GM19455 (cell line): ENCODE results near the gene SVEP1.
A peak's percentile ranks its signal among the peaks of the same experiment; 100 is the strongest.
"Not testable (repeated sequence)": the region's sequence is repeated elsewhere in the genome, so short reads cannot be mapped to it uniquely, and the experiment has no call there.

Source experiments
- ATAC-seq: cut with Tn5 transposase; IDR thresholded peaks from one replicate; pipeline ENCODE4 v1.9.1; 2021; ENCODE audit not compliant: unreplicated experiment

SVEP1 gene

GRCh38 chr9:110579034-110579861, at the start of gene SVEP1:
TSS of gene SVEP1 (minus strand) at chr9:110579741. CDS start at chr9:110579543, 198 bp downstream.
- no peak for ATAC-seq

DNA sequence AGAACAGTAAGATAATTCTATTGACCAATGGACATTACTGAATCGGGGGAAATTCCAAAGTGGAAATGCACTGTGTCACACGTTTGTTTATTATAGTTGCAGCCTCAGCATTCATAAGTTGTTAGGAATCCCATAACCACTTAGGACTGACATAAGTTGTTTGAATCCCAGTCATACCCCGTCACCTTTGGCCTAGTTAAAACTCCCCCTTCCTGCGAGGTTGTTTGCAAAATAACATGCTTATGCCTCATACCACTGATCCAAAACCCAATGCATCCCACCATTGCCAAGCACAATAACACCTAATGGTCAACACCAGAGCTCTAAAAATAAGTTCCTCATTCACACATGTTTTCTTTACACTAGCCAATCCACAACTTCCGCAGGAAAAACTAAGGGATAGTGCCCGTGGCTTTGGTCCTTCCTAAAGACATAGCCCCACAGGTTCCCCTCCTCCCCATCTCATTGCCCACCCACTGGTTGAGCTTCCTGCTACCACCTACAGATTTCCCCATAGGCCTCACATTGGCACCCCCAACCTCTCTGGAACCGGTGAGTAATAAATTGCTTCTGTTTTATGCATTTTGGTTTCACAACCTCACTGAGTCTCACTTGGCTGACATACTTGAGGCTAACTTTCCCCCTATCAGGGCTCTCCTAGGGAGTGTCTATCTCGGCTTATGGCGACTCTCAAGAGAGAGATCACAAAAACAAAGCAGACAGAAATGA, 46.7 kb upstream of the SVEP1 start:
- peak; percentile 97 for ATAC-seq

DNA sequence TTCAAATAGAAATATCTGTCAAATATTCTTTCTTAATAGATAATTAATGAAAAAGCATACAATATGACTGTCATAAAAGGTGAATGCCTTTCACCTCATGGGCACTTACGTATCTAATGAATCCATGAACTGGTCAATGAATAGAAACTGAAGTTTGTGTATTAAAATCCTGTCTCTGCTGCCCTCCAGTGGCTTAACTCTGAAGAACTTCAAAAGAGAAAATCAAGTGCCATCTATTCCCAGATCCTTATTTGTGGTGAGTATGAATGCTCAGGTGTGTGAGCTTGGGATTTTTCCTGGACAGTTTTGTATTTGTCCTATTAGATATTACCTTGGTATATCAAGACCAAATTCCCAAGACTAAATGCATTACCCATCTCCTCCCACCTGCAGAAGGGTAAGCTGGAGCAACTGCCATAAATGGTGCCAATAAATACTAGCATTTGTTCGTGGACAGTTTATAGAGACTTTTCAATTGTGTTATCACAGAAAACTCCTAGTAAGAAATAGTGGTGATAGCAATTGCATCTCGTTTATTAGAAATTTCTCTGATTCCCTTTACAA, 44.0 kb upstream of the SVEP1 start:
- no peak for ATAC-seq

GRCh38 chr9:110622368-110622767, 42.8 kb upstream of the SVEP1 start:
- ATAC-seq, result no peak

DNA sequence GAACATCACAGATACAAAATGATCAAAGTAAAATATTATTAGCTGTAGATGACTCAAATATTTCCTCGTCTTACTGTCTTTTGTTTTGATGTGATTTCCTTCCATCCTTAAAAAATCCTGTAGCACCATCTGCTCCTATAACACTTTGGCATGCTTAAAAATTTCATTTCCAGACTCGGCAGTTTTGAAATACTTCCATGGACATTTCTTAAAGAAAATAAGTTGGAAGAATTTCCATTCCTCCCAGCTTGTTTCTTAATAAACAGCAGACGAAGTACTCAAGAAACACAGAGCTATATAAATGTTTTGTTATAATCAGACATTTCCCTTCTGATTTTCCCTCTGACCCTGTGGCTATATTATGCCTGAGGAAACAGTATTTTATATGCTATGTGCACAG, 41.2 kb upstream of the SVEP1 start:
- ATAC-seq, result no peak

DNA sequence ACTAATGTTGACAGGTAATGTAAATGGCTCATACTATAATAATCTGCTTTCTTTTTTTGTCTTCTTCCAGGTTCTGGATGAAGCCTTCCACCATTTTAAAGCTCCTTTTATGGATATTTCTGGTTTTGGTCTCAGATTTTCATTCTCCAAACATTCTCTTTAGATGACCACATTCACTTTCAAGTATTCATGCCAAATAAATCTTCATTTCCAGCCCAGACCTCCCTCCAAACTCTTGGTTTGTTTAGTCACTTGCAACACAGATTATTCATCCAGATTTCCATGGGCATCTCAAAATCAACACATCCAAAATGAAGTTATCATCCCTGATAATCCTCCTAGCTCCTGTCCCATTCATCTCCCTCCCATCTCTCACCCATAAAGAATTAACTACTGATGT, 40.3 kb upstream of the SVEP1 start:
- ATAC-seq, result no peak

- no peak for ATAC-seq
These were observed 36.0 kb upstream of the SVEP1 start for GRCh38 chr9:110615498-110615897.

- ATAC-seq, result not testable (repeated sequence)
These were observed 35.0 kb upstream of the SVEP1 start for GRCh38 chr9:110614576-110614975.

DNA sequence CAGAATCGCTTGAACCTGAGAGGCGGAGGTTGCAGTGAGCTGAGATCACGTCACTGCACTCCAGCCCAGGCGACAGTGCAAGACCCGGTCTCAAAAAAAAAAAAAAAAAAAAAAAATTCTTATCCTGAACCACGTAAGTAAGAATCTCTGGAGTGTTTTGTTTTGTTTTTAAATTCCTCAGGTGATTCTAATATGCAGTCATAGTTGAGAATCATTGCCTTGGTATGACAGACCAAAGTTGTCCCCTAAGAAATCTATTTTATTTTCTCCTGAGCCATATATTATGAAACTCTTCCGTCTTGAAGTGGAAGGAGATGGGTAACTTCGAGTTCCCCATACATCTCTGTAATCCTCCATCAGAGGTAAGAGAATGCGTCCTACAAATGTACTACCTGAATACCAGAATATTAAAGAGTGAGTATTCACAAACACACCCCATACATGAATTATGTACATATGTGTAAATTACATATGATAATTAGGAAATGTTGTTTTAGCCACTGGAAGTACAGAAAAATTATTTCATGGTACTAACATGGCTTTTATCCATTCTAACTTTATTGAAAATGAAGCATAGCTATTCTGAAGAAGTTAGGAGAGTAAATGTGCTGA, 26.7 kb upstream of the SVEP1 start:
- no peak for ATAC-seq

DNA sequence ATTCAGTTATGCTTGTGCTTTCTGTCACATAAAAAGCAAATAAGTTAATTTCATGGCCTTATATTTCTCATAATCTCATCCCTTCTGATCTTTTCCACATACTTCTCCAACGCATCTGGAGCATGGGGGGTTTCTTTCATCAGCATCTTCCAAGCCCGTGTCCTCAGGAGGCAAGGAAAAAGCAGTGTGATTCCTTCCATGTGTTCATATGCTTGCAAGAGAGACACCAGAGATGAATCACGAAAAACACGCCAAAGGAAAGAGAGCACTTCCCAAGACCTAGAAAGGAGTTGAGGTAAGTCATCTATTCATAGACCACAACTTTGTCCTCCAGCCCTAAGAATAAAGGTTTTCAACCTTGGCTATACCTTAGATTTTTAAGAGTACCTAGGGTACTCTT, 26.0 kb upstream of the SVEP1 start:
- ATAC-seq, result no peak

GRCh38 chr9:110604171-110604601, 24.6 kb upstream of the SVEP1 start:
- ATAC-seq, result no peak

GRCh38 chr9:110602281-110602680, 22.7 kb upstream of the SVEP1 start:
- ATAC-seq, result no peak

DNA sequence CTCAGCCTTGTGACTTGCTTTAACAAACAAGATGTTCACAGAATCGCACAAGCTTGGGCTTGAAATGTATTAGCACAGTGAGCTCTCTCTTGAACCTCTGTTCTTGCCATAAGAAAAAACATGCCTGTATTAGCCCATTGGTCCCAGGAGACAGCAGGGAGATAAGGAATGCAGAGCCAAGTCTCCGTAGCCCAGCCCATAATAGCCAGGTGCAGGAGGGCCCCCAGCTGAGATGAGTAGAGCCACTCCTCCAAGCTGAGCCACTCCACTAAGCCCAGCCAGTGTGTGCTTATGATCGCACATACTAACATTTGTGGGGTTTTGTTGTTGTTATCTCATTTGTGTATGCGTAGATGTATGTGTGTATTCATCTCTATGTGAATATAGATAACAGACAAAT, 21.6 kb upstream of the SVEP1 start:
- ATAC-seq, result no peak

- ATAC-seq, result no peak
These were observed 19.9 kb upstream of the SVEP1 start for GRCh38 chr9:110599468-110599867.

DNA sequence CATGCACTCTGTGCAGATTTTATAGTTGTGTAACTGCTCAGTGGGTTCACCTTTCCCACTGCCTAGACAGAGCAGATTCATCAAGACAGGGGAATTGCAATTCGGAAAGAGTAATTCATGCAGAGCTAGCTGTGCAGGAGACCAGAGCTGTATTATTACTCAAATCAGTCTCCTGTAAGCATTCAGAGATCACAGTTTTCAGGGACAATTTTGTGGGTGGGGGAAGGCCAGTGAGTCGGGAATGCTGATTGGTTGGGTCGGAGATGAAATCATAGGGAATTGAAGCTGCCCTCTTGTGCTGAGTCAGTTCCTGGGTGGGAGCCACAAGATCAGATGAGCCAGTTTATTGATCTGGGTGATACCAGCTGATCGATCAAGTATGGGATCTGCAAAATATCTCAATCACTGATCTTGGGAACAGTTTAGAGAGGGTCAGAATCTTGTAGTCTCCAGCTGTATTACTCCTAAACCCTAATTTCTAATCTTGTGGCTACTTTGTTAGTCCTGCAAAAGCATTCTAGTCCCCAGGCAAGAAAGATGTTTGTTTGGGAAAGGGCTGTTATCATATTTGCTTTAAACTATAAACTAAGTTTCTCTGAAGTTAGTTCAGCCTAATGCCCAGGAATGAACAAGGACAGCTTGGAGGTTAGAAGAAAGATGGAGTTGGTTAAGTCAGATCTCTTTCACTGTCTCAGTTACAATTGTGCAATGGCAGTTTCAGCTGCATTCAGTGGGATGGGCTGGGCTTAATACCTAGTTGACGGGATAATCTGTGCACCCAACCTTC, 12.7 kb upstream of the SVEP1 start:
- ATAC-seq, result no peak

DNA sequence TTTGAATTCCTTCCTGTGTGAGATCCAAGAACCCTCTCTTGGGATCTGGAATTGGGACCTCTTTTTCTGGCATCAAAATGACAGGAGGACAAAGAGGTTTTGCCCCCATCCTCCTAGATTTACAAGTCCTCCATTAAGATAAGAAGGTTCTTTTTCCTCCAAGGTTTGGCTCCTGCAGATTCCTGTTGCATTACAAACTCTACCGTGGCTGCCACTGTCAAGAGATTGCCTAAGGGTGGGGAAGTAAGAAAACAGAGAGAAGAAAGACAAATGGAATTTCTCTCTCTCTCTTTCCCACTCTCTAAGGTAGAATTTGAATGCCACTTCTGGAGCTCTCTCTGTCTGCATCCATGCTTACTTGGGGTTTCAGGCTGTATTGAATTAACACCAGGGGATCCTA, 12.0 kb upstream of the SVEP1 start:
- no peak for ATAC-seq

DNA sequence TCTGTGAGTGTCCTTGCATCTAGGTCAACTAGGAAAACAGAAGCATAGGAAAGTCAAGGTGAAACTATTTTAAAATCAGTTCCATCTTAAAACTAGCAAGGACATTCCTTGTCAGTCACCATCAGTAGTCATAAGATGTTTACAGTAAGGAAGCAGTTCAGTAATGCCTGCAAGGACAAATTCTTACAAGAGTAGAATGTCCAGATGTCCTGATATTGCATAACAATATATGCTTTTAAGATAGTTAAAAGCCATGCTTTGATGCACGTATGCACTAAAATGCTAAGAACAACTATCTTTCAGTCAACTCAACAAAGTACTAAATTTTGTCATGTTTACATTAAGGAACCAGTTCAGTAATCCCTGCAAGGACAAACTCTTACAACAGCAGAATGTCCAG, 11.3 kb upstream of the SVEP1 start:
- ATAC-seq, result no peak

DNA sequence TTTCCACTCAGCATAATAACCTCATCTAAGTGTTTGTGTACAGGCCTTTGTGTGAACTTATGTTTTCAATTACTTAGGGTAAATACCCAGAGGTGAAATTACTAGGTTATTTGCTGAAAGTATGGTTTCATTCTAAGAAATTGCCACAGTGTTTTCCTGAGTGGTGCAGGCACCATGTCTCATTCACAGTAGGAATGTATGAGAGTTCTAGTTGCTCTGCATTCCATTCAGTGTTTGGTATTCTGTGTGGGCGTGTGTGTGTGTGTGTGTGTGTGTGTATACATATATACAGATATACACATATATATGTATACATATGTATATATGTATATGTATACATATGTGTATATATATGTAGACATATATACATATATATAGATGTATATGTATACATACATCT, 8.8 kb upstream of the SVEP1 start:
- no peak for ATAC-seq

DNA sequence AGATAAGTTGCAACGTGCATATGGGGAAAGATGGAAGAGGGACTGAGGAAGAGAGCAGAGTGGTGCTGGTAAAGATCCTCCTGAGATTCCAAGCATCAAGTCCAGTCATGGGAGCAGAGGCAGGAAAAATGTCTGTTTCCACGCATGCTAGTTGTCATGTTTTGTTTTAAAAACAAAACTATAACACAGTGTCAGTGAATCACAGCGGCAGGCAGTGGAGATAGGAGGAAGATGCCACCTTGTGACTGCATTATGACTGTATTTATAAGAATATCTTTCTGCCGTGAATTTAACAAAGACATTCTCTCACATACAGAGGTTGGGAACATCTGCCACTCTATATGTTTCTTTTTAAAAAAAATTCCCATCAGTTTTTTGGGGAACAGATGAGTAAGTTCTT, 3.7 kb upstream of the SVEP1 start:
- no peak for ATAC-seq

DNA sequence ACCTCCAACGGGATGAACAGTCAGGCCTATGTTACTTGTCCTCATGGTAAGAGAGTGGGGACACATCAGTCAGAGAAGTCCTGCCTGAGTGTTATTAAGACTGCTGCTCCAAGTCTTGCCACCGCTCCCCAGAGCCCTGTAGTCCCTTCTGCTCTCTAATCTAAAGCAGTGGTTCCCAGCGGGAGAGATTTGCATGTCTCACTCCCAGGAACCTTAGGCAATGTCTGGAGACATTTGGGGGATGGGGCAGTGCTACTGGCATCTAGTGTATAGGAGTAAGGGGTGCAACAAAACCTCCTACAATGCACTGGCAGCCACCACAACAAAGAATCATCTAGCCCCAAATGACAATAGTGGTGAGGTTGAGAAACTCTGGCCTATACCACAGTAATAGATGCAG, 2.6 kb upstream of the SVEP1 start:
- ATAC-seq, result no peak

- no peak for ATAC-seq
These were observed 1.3 kb upstream of the SVEP1 start for GRCh38 chr9:110580850-110581249.
